CD8-positive, alpha-beta memory T cell (primary cell): ENCODE data around the gene FARS2. TPM values are rescaled to one million over a fixed set of nuclear protein-coding genes. Genes with fewer than 3 reads are reported as not detected.

ENCODE experiments used
- CTCF ChIA-PET: fragments of 350-600 bp; sonication (Branson Sonifier 250); formaldehyde crosslinking; loops from one replicate; lab custom pipeline; 2021; ENCODE audit warnings: antibody characterized with exemption; lab: Charles Lee
- POLR2A ChIA-PET: fragments of 350-600 bp; sonication (Branson Sonifier 250); formaldehyde crosslinking; loops from one replicate; lab custom pipeline; 2021; ENCODE audit warnings: antibody characterized with exemption; lab: Charles Lee
- DNase-seq, 5 donors: peaks; one replicate each; pipeline versions ENCODE4 v3.0.0 to v3.0.0-alpha.2; 2020 to 2022; ENCODE audit warnings: mixed read lengths in 1 of 5
- H3K27ac ChIP-seq: one replicate; pipeline ENCODE4 v1.7.0; 2013; ENCODE audit warnings: low read depth, mild to moderate bottlenecking, low read length, moderate library complexity
- H3K27me3 ChIP-seq: 2 replicates; pipeline ENCODE4 v1.7.0; 2013; ENCODE audit warnings: low read length, mild to moderate bottlenecking; ENCODE audit not compliant: insufficient read depth, poor library complexity, severe bottlenecking
- H3K36me3 ChIP-seq: 2 replicates; pipeline ENCODE4 v1.7.0; 2013; ENCODE audit warnings: mild to moderate bottlenecking, low read length, moderate library complexity; ENCODE audit not compliant: insufficient read depth
- H3K4me1 ChIP-seq: 2 replicates; pipeline ENCODE4 v1.7.0; 2013; ENCODE audit warnings: mild to moderate bottlenecking, low read length, moderate library complexity; ENCODE audit not compliant: insufficient read depth
- H3K4me3 ChIP-seq: 2 replicates; pipeline ENCODE4 v1.7.0; 2013; ENCODE audit warnings: mild to moderate bottlenecking, low read length
- H3K9me3 ChIP-seq: 2 replicates; pipeline ENCODE4 v1.7.0; 2013; ENCODE audit warnings: mild to moderate bottlenecking, low read length
- H3K27ac Mint-ChIP-seq, 8 donors: one replicate each; pipeline ENCODE4 v1.8.0; 2020 to 2021; ENCODE audit warnings: mixed read lengths in 8 of 8, mild to moderate bottlenecking in 6 of 8, inconsistent platforms in 3 of 8, moderate library complexity in 3 of 8
- H3K27me3 Mint-ChIP-seq, 2 donors: one replicate each; pipeline ENCODE4 v1.8.0; 2020 to 2021; ENCODE audit warnings: mixed read lengths in 2 of 2, mild to moderate bottlenecking in 1 of 2, moderate library complexity in 1 of 2
- H3K36me3 Mint-ChIP-seq, 3 donors: one replicate each; pipeline ENCODE4 v1.8.0; 2020 to 2021; ENCODE audit warnings: mixed read lengths in 3 of 3, inconsistent platforms in 1 of 3, mild to moderate bottlenecking in 1 of 3
- H3K4me1 Mint-ChIP-seq, 3 donors: one replicate each; pipeline ENCODE4 v1.8.0; 2020 to 2021; ENCODE audit warnings: mixed read lengths in 3 of 3, inconsistent platforms in 1 of 3, mild to moderate bottlenecking in 1 of 3
- H3K4me3 Mint-ChIP-seq, 7 donors: one replicate each; pipeline ENCODE4 v1.8.0; 2020 to 2021; ENCODE audit warnings: mixed read lengths in 7 of 7, mild to moderate bottlenecking in 6 of 7, moderate library complexity in 4 of 7, inconsistent platforms in 2 of 7
- H3K9me3 Mint-ChIP-seq, 5 donors: one replicate each; pipeline ENCODE4 v1.8.0; 2020 to 2022; ENCODE audit warnings: mixed read lengths in 5 of 5, mild to moderate bottlenecking in 3 of 5, moderate library complexity in 2 of 5, inconsistent platforms in 1 of 5
- polyA plus RNA-seq: library from polyadenylated mRNA; unstranded; fragments of 300-500 nt; fragmentation: Illumina TruSeq; gene quantifications from one replicate; pipeline ENCODE4 v1.2.3, GENCODE V29; 2021
- total RNA-seq, 2 experiments: library from RNA; stranded (reverse); gene quantifications; one replicate each; pipeline ENCODE4 v1.2.3, GENCODE V29; 2021

The FARS2 gene
- total and polyA plus RNA-seq, 3 experiments from 2014 or later = 24.5 to 26.0 (median 24.9) TPM

GRCh38 chr6:5425267-5425666 lies 164.0 kb downstream of the FARS2 start:
- POLR2A ChIA-PET = no interaction called here
- Histone ChIP-seq H3K4me3 (no peak overlapping the region), H3K4me1 (no peaks in the 10 kb centered on the region), H3K36me3 (no peaks in the 10 kb centered on the region), H3K27me3 (no peaks in the 10 kb centered on the region), H3K27ac (no peak overlapping the region), H3K9me3 (no peaks in the 10 kb centered on the region)
- no peak for DNase-seq
- Mint-ChIP-seq H3K4me3 (no peak overlapping the region), H3K9me3 (no peaks in the 10 kb centered on the region), H3K4me1 (peaks cover 0 to 8% (median 3%) of the 10 kb centered on the region in 3 donors), H3K27ac (no peak overlapping the region), H3K36me3 (peaks cover 3 to 13% (median 9%) of the 10 kb centered on the region in 3 donors), H3K27me3 (no peaks in the 10 kb centered on the region)
- CTCF ChIA-PET = no interaction called here

DNA sequence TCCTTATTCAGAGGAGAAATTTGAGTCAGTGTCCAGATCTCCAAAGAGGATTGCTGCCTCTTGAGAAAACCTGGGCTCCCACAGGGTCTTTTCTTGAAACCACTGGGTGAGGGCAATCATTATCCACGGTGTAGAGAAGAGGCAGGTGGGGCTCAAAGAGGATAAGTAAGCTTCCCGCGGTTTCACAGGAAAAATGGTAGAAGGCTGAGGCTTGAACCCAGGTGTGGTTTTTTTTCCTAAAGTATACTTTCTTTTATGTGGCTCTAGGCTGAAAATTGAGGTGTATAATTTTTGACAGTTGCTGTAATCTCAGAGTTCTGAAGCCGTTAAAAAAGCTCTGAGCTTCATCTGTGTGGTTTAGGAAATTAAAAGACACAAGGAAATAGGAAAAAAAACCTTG lies 164.5 kb downstream of the FARS2 start:
- Mint-ChIP-seq H3K9me3 (no peaks in the 10 kb centered on the region), H3K4me3 (no peak overlapping the region), H3K4me1 (peaks cover 0 to 8% (median 3%) of the 10 kb centered on the region in 3 donors), H3K27ac (no peak overlapping the region), H3K27me3 (no peaks in the 10 kb centered on the region), H3K36me3 (peaks cover 5 to 14% (median 9%) of the 10 kb centered on the region in 3 donors)
- Histone ChIP-seq H3K4me3 (no peak overlapping the region), H3K27me3 (no peaks in the 10 kb centered on the region), H3K4me1 (no peaks in the 10 kb centered on the region), H3K27ac (no peak overlapping the region), H3K9me3 (no peaks in the 10 kb centered on the region), H3K36me3 (no peaks in the 10 kb centered on the region)
- no peak for DNase-seq
- ChIA-PET POLR2A (no interaction called here), CTCF (no interaction called here)

- POLR2A ChIA-PET = no interaction called here
- H3K36me3 ChIP-seq = no peaks in the 10 kb centered on the region
- H3K4me1 Mint-ChIP-seq = peaks cover 0 to 8% (median 1%) of the 10 kb centered on the region in 3 donors
- no peaks in the 10 kb centered on the region for H3K9me3 ChIP-seq
- H3K4me3 ChIP-seq = no peak overlapping the region
- no peaks in the 10 kb centered on the region for H3K4me1 ChIP-seq
- no peaks in the 10 kb centered on the region for H3K27me3 ChIP-seq
- H3K4me3 Mint-ChIP-seq = no peak overlapping the region
- H3K27ac Mint-ChIP-seq = no peak overlapping the region
- peaks cover 2 to 14% (median 8%) of the 10 kb centered on the region in 3 donors for H3K36me3 Mint-ChIP-seq
- H3K27me3 Mint-ChIP-seq = no peaks in the 10 kb centered on the region
- DNase-seq = no peak
- H3K9me3 Mint-ChIP-seq = no peaks in the 10 kb centered on the region
- CTCF ChIA-PET = no interaction called here
- no peak overlapping the region for H3K27ac ChIP-seq
These were observed 166.3 kb downstream of the FARS2 start for GRCh38 chr6:5427586-5427985.

DNA sequence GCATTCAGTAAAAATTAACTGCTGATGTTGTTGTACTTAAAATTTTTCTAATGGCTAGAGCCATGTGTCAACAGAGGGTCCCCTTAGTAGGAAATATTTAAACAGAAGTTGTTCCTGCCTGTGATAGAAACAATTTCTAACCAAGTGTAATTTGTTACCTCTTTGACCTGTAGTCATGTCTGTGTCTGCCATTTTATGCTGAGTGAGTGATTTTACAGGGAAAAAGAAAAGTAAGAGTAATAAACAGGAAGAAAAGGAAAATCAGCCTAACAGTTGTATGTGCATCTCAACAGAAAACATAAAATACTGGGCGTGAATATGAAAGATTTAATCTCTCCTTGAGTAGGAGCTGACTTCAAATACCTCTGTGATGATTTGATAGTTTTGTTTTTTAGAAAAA lies 172.0 kb downstream of the FARS2 start:
- Histone ChIP-seq H3K36me3 (no peaks in the 10 kb centered on the region), H3K27ac (no peak overlapping the region), H3K9me3 (no peaks in the 10 kb centered on the region), H3K27me3 (no peaks in the 10 kb centered on the region), H3K4me1 (no peaks in the 10 kb centered on the region), H3K4me3 (no peak overlapping the region)
- Mint-ChIP-seq H3K36me3 (peaks cover 30 to 43% (median 33%) of the 10 kb centered on the region in 3 donors), H3K4me1 (no peaks in the 10 kb centered on the region), H3K9me3 (peaks cover 0 to 10% (median 9%) of the 10 kb centered on the region in 5 donors), H3K27me3 (no peaks in the 10 kb centered on the region), H3K4me3 (no peak overlapping the region), H3K27ac (no peak overlapping the region)
- POLR2A ChIA-PET = no interaction called here
- DNase-seq = no peak
- CTCF ChIA-PET = no interaction called here

- no peaks in the 10 kb centered on the region for H3K27me3 ChIP-seq
- ChIA-PET CTCF (no interaction called here), POLR2A (no interaction called here)
- no peak for DNase-seq
- no peaks in the 10 kb centered on the region for H3K36me3 ChIP-seq
- no peaks in the 10 kb centered on the region for H3K4me1 ChIP-seq
- Mint-ChIP-seq H3K27ac (peak overlapping the region in 1 of 8 donors; percentile 23), H3K4me1 (peaks cover 5 to 14% (median 6%) of the 10 kb centered on the region in 3 donors), H3K27me3 (no peaks in the 10 kb centered on the region), H3K4me3 (no peak overlapping the region), H3K9me3 (peaks cover 0 to 11% (median 9%) of the 10 kb centered on the region in 5 donors), H3K36me3 (peaks cover 33 to 46% (median 35%) of the 10 kb centered on the region in 3 donors)
- H3K9me3 ChIP-seq = no peaks in the 10 kb centered on the region
- H3K27ac ChIP-seq = no peak overlapping the region
- H3K4me3 ChIP-seq = no peak overlapping the region
These were observed 174.1 kb downstream of the FARS2 start for GRCh38 chr6:5435449-5435848.

DNA sequence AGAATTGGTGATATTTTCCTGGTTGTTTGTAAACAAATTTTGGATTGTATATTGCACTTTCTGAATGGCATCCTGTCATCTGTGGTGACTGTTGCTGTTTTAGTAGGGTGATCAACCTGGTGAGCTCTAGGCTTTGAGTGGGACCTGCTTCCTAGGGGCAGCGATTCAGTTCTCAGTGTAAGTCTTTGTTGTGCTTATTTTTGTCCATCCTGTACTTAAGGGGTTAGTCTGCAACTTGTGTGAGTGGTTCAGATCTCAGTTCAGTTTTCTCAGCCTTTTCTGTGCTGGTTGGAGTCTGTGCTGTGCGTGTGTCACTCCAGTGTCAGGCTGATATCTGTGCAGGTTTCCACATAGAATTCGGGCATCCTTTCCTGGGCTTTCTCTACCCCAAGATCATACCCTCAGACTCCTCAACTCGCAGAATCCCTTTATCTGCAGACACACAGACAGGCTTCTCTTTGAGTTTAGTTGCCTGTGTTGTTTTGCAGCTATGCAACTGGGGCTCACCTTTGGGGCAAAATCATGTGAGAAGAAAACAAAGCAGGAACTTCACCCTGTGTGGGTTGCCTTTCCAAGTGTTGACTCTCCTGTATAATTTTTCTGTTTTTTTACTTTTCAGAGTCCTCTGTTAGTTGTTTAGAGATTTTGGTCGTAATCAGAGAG lies 177.7 kb downstream of the FARS2 start:
- peaks cover 0 to 11% (median 9%) of the 10 kb centered on the region in 5 donors for H3K9me3 Mint-ChIP-seq
- POLR2A ChIA-PET = no interaction called here
- no peaks in the 10 kb centered on the region for H3K27me3 ChIP-seq
- no peak overlapping the region for H3K27ac ChIP-seq
- peaks cover 22 to 29% (median 23%) of the 10 kb centered on the region in 3 donors for H3K36me3 Mint-ChIP-seq
- H3K36me3 ChIP-seq = no peaks in the 10 kb centered on the region
- H3K4me1 ChIP-seq = no peaks in the 10 kb centered on the region
- no peak overlapping the region for H3K4me3 ChIP-seq
- peak overlapping the region in 3 of 8 donors; percentile 10 to 43 (median 19) for H3K27ac Mint-ChIP-seq
- no peak for DNase-seq
- H3K27me3 Mint-ChIP-seq = no peaks in the 10 kb centered on the region
- H3K9me3 ChIP-seq = no peaks in the 10 kb centered on the region
- H3K4me1 Mint-ChIP-seq = peaks cover 5 to 14% (median 9%) of the 10 kb centered on the region in 3 donors
- peak overlapping the region in 1 of 7 donors; percentile 68 for H3K4me3 Mint-ChIP-seq
- CTCF ChIA-PET = no interaction called here

DNA sequence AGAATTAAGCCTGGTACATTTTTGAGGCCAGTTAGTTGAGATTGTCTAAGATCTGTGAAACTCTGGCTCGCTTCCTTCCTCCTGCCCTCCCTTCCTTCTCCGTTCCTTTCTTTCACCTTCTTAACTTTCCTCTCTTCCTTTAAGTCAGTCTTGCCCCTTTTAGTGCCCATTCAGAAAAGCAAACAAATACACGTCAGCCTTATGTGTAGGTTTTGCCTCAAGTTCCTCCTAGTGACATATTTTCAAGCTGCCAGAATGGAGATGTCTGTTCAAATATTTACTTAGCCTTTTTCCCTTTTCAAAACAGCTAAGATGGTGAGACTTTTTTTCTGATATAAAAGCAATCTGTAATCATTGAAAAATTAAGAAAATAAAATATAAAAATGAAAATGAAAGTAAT lies 178.4 kb downstream of the FARS2 start:
- Mint-ChIP-seq H3K4me3 (peak overlapping the region in 1 of 7 donors; percentile 68), H3K36me3 (peaks cover 20 to 29% (median 21%) of the 10 kb centered on the region in 3 donors), H3K4me1 (peaks cover 5 to 14% (median 9%) of the 10 kb centered on the region in 3 donors), H3K9me3 (peaks cover 0 to 11% (median 9%) of the 10 kb centered on the region in 5 donors), H3K27ac (no peak overlapping the region), H3K27me3 (no peaks in the 10 kb centered on the region)
- Histone ChIP-seq H3K27ac (no peak overlapping the region), H3K4me1 (no peaks in the 10 kb centered on the region), H3K36me3 (no peaks in the 10 kb centered on the region), H3K27me3 (no peaks in the 10 kb centered on the region), H3K4me3 (no peak overlapping the region), H3K9me3 (no peaks in the 10 kb centered on the region)
- ChIA-PET CTCF (no interaction called here), POLR2A (no interaction called here)
- no peak for DNase-seq

DNA sequence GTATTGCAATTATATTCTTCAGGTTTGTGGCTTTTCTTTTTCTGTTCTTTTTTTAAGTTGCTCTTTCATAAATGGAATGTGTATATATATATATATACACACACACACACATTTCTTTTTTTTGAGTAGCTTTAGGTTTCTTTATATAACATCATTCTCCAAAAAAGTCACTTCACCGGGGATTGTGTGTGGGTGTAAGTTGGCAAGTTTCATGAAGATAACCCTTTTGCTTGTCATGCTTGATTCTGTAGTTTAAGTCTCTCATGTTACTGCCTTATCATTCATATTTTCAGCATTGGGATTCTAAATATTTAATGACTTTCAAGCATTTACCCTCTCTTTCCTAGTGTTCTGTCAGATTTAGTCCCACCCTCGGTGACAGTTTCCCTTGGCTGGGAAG lies 181.0 kb downstream of the FARS2 start:
- peaks cover 8 to 19% (median 9%) of the 10 kb centered on the region in 3 donors for H3K36me3 Mint-ChIP-seq
- Histone ChIP-seq H3K36me3 (no peaks in the 10 kb centered on the region), H3K9me3 (no peaks in the 10 kb centered on the region), H3K27me3 (no peaks in the 10 kb centered on the region), H3K4me3 (no peak overlapping the region), H3K4me1 (no peaks in the 10 kb centered on the region), H3K27ac (no peak overlapping the region)
- H3K4me3 Mint-ChIP-seq = no peak overlapping the region
- CTCF ChIA-PET = no interaction called here
- no peak overlapping the region for H3K27ac Mint-ChIP-seq
- H3K9me3 Mint-ChIP-seq = peaks cover 0 to 8% (median 5%) of the 10 kb centered on the region in 5 donors
- no peaks in the 10 kb centered on the region for H3K27me3 Mint-ChIP-seq
- H3K4me1 Mint-ChIP-seq = peaks cover 5 to 14% (median 9%) of the 10 kb centered on the region in 3 donors
- DNase-seq = no peak
- POLR2A ChIA-PET = no interaction called here
